GM12878 (cell line): ENCODE measurements around the gene NR6A1. TPM values are rescaled to one million over a fixed set of nuclear protein-coding genes. Genes with fewer than 3 reads are reported as not detected.

Source experiments
- ATAC-seq: fragments of 200-7000 bp; cut with Tn5 transposase; 3 replicates; pipeline ENCODE4 v1.9.1; 2020; ENCODE audit warnings: mild to moderate bottlenecking, moderate library complexity
- BruUV-seq: library from RNA; stranded (reverse); fragments of 400-500 nt; replicated peaks from 2 replicates; lab custom pipeline; 2021; lab: Mats Ljungman, UMichigan
- CTCF ChIA-PET: fragments of 300-600 bp; sonication (Branson Sonifier 250); formaldehyde crosslinking; extraction: SDS; loops from one replicate; lab custom pipeline; 2021; ENCODE audit warnings: inconsistent platforms; lab: Yijun Ruan, JAX
- POLR2A ChIA-PET: fragments of 350-600 bp; formaldehyde crosslinking; extraction: SDS; loops from one replicate; lab custom pipeline; 2021; ENCODE audit warnings: inconsistent platforms; lab: Charles Lee
- RAD21 ChIA-PET: fragments of 300-600 bp; sonication (Branson Sonifier 250); formaldehyde crosslinking; loops from one replicate; lab custom pipeline; 2023; ENCODE audit warnings: antibody characterized with exemption; ENCODE audit not compliant: unreplicated experiment; lab: Charles Lee
- SMC1A ChIA-PET: fragments of 300-600 bp; sonication (Branson Sonifier 250); formaldehyde crosslinking; loops from one replicate; lab custom pipeline; 2023; ENCODE audit not compliant: unreplicated experiment, uncharacterized antibody; lab: Charles Lee
- DNase-seq: peaks from one replicate; pipeline ENCODE4 v3.0.0-alpha.2; 2011; ENCODE audit warnings: low read depth, low spot score
- FAIRE-seq: peaks from 3 replicates; lab custom pipeline; 2011; peaks lifted over from hg19 to GRCh38; lab: Jason Lieb, UNC
- H2AFZ ChIP-seq: 2 replicates; pipeline ENCODE4 v1.6.0; 2011; ENCODE audit warnings: low read depth, low read length, control low read depth; ENCODE audit not compliant: control insufficient read depth
- H3K27ac ChIP-seq: 2 replicates; pipeline ENCODE4 v1.5.1; 2011; ENCODE audit warnings: control low read depth; ENCODE audit not compliant: control insufficient read depth, insufficient read depth
- H3K27me3 ChIP-seq, 2 experiments: replicated peaks in 1 of 2; 2 replicates each; pipeline versions ENCODE4 v1.6.0 to v1.6.1; 2011; ENCODE audit warnings: low read length in 1 of 2; ENCODE audit not compliant: control insufficient read depth in 2 of 2, insufficient read depth in 2 of 2
- H3K36me3 ChIP-seq, 2 experiments: 2 replicates each; pipeline ENCODE4 v1.5.1; 2011; ENCODE audit warnings: low read length in 1 of 2; ENCODE audit not compliant: control insufficient read depth in 2 of 2, insufficient read depth in 2 of 2
- H3K4me1 ChIP-seq: 2 replicates; pipeline ENCODE4 v1.6.1; 2011; ENCODE audit warnings: mild to moderate bottlenecking, low read length, moderate library complexity, mixed read lengths; ENCODE audit not compliant: control insufficient read depth, insufficient read depth
- H3K4me2 ChIP-seq: 2 replicates; pipeline ENCODE4 v1.6.0; 2011; ENCODE audit warnings: control low read depth; ENCODE audit not compliant: control insufficient read depth, insufficient read depth
- H3K4me3 ChIP-seq: fragments of 200-600 bp; sonication (generic); 2 replicates; pipeline ENCODE4 v1.5.1; 2016
- H3K79me2 ChIP-seq: 2 replicates; pipeline ENCODE4 v1.6.0; 2011; ENCODE audit warnings: low read length; ENCODE audit not compliant: control insufficient read depth, insufficient read depth
- H3K9ac ChIP-seq: 2 replicates; pipeline ENCODE4 v1.8.0; 2011; ENCODE audit warnings: low read length, control low read depth, mixed read lengths; ENCODE audit not compliant: control insufficient read depth, insufficient read depth
- H3K9me3 ChIP-seq: replicated peaks from 3 replicates; pipeline ENCODE4 v1.5.1; 2011; ENCODE audit warnings: mild to moderate bottlenecking, low read length; ENCODE audit not compliant: control insufficient read depth, insufficient read depth
- H4K20me1 ChIP-seq: 2 replicates; pipeline ENCODE4 v1.6.0; 2011; ENCODE audit not compliant: control insufficient read depth, insufficient read depth
- BCL11A ChIP-seq: IDR thresholded peaks from 2 replicates; pipeline ENCODE4 v1.6.1; 2011; ENCODE audit warnings: low read depth, low read length
- ESRRA ChIP-seq: IDR thresholded peaks from 2 replicates; pipeline ENCODE4 v1.6.1; 2012; ENCODE audit warnings: mild to moderate bottlenecking, low read length, improper control_type of control experiment
- HDAC2 ChIP-seq: fragments of 200-600 bp; sonication (generic); IDR thresholded peaks from 2 replicates; pipeline ENCODE4 v1.6.1; 2017
- NR2C2 ChIP-seq: IDR thresholded peaks from 2 replicates; pipeline ENCODE4 v1.6.1; 2011; ENCODE audit warnings: borderline replicate concordance, low read depth; ENCODE audit not compliant: control insufficient read depth, insufficient read length
- NRF1 ChIP-seq: conservative IDR thresholded peaks from 2 replicates; pipeline ENCODE4 v1.6.1; 2011; ENCODE audit warnings: mild to moderate bottlenecking, low read depth, low read length, improper control_type of control experiment
- YBX1 ChIP-seq: fragments of 450-650 bp; IDR thresholded peaks from 2 replicates; pipeline ENCODE4 v1.6.1; 2016; ENCODE audit warnings: antibody characterized with exemption
- ZBTB40 ChIP-seq: fragments of 450-650 bp; IDR thresholded peaks from 2 replicates; pipeline ENCODE4 v1.6.1; 2016; ENCODE audit warnings: mild to moderate bottlenecking, moderate library complexity, borderline replicate concordance
- WGBS: methylation state at CpG from one replicate; pipeline ENCODE4 v1.1.6; 2016; ENCODE audit warnings: low lambda C conversion rate; ENCODE audit not compliant: insufficient replicate concordance, insufficient coverage; ENCODE audit errors: missing lambda C conversion rate; 5-methylcytosine and 5-hydroxymethylcytosine counted together
- in situ Hi-C: fragments of 300-500 bp; cut with MboI; formaldehyde crosslinking; loops from 9 replicates; pipeline ENCODE4 v1.14.3; 2018; ENCODE audit warnings: mixed read lengths
- intact Hi-C: fragments of 100-400 bp; cut with micrococcal nuclease; formaldehyde crosslinking; loops from one replicate; pipeline ENCODE4 v1.14.2; 2022; ENCODE audit not compliant: unreplicated experiment
- polyA plus RNA-seq, 11 experiments: library from polyadenylated mRNA; depleted of rRNA in 4 of 11; unstranded in 6 of 11; stranded (reverse) in 5 of 11; fragments of >200 nt; fragmentation: Nextera tagmentation in 4 of 11; fragmentation: Illumina TruSeq in 1 of 11; extraction: Ambion mirVana in 4 of 11; extraction: Trizol in 1 of 11; gene quantifications; 1 replicate in 1 of 11; 2 replicates in 10 of 11; pipeline versions ENCODE4 v1.2.1 to v1.2.3, GENCODE V29; 2011 to 2016; ENCODE audit warnings: inconsistent platforms in 2 of 11, missing spikeins in 2 of 11, low read depth in 1 of 11
- total RNA-seq, 4 experiments: library from RNA; depleted of rRNA in 3 of 4; stranded (reverse); fragments of >200 nt in 3 of 4; fragmentation: Illumina TruSeq in 1 of 4; extraction: Trizol in 1 of 4; gene quantifications; 2 replicates each; pipeline versions ENCODE4 v1.2.1 to v1.2.3, GENCODE V29; 2013 to 2021

Gene NR6A1
- total and polyA plus RNA-seq, 10 of the 15 experiments (the other 5 are each of a cell fraction or from before 2014, with no cell fraction given): 1.2 to 9.2 (median 4.6) TPM

GRCh38 chr9:124706685-124707084 is 64.4 kb downstream of the NR6A1 start:
- no peak overlapping the region for H3K27ac ChIP-seq
- peaks cover 1% of the 10 kb centered on the region; the same call in 2 of the 3 replicates for H3K9me3 ChIP-seq
- 97% methylated on average over 7 of the region's 7 CpGs for WGBS
- ATAC-seq (no peak), DNase-seq (no peak), FAIRE-seq (no peak)
- H3K4me2 ChIP-seq: no peak overlapping the region
- intact Hi-C loops (no loop called here), in situ Hi-C loops (no loop called here)
- ChIA-PET POLR2A (no interaction called here), SMC1A (interaction anchor here (0.6 to 15.2 kb wide), 2 partner anchors 91 to 641 kb away, joined by 3 to 320 read pairs; no protein-coding TSS in a partner anchor), RAD21 (no interaction called here), CTCF (interaction anchor here (3.1 kb wide), 1 partner anchor 90 kb away, joined by 30 read pairs; no protein-coding TSS in a partner anchor)
- TF ChIP-seq ESRRA: no peak
- no peak for TF ChIP-seq YBX1
- TF ChIP-seq BCL11A: no peak
- TF ChIP-seq NR2C2: no peak
- no peak for TF ChIP-seq HDAC2
- no peak for TF ChIP-seq ZBTB40
- TF ChIP-seq NRF1: no peak
- H3K27me3 ChIP-seq: no peaks in the 10 kb centered on the region
- H4K20me1 ChIP-seq: no peaks in the 10 kb centered on the region
- H3K9ac ChIP-seq: no peak overlapping the region
- H3K36me3 ChIP-seq: peaks cover 0 to 2% of the 10 kb centered on the region in 2 experiments; a peak in 1 of 4 replicates
- no peak overlapping the region for H2AFZ ChIP-seq
- H3K79me2 ChIP-seq: peaks cover 6% of the 10 kb centered on the region
- no TSS peak for BruUV-seq
- no peak overlapping the region for H3K4me3 ChIP-seq
- H3K4me1 ChIP-seq: no peaks in the 10 kb centered on the region; the same call in 1 of the 2 replicates
